GM19240 (cell line): Measurements from ENCODE around the gene KRT12.

Experiments
- DNase-seq: peaks from one replicate; pipeline ENCODE4 v3.0.0; 2011; ENCODE audit warnings: low spot score; ENCODE audit not compliant: insufficient read length

KRT12 gene

GRCh38 chr17:40866838-40867237, at the start of gene KRT12:
TSS of gene KRT12 (minus strand) at chr17:40867223. CDS start at chr17:40867186, 37 bp downstream.
- DNase-seq: no peak

DNA sequence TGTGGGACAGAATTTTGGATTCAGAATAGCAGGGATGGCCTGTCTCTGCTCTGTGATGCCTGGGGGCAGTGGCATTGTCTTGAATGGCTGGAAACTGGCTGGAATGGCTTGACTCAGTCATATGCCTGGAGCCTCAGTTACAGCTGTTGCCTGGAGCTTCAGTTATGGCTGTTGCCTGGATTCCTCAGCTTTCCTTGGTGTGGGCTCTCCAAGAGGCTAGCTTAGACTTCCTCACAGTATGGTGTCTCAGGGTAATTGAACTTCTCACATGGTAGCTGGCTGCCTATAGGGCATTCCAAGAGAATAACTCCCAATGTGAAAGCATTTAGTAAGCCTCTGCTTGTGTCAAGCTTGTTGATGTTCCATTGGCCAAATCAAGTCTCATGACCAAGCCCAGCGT, 49.3 kb upstream of the KRT12 start:
- DNase-seq: no peak

DNA sequence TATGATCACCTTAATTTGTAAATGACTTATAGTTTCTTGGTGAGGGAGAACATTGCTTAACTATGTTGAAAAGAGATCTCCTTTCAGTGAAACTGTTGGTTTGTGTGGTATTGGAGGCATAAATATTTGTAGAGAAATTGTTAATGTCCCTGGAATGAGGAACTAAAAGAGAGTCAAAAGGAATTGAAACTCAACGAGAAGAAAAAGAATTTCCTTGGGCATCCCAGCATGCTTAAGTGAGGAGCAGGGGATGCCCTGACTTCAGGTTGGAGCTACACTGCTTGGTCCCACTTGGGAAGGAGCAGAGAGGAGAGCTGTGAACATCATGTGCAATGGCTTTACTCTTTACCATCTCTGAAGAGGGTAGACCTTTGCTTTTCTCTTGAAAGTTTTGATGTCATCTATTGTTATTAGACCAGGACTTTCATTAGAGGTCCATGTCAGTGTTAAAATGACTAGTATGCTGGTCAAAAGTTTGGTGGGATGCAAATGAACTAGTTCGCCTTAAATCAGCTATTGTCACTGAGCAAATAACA, 48.8 kb upstream of the KRT12 start:
- DNase-seq: no peak

GRCh38 chr17:40915199-40915661, 48.2 kb upstream of the KRT12 start:
- DNase-seq: no peak

- DNase-seq: no peak
These were observed 47.2 kb upstream of the KRT12 start for GRCh38 chr17:40914075-40914855.

GRCh38 chr17:40912486-40913210, 45.6 kb upstream of the KRT12 start:
- no peak for DNase-seq

DNA sequence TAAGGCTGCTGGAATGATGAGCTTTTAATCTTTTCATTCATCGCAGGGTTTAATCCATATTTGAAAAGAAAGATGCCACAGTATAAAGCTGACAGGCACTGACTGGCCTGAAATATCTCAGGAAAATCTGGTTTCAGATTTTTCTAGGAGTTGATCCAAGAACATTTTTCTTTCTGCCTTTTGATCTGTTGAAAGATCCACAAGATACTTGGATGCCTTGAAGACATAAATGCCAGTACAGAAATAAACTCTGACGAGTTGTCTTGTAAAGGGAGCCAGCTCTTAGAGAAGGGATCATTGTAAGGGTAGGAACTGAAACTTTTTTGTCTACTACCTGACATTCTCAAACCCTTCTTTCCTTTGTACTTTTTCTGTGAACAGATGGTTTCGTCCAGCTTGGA, 43.4 kb upstream of the KRT12 start:
- no peak for DNase-seq

DNA sequence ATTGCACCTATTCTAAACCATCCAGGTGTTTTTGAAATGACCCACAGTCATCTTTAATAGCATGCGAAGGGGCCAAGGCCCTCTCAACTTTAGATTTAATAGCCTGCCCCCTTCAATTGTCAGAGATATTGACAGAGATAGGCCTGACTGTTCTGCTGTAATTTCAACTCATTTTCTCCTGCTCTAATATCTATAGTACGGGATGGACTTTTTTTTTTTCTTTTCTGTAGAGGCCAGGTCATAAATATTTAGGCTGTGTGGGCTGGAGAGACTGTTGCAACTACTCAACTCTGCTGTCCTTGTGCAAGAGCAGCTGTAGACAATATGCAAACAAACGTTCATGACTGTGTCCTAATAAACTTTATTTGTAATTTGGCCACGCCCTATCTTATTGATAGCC, 42.7 kb upstream of the KRT12 start:
- DNase-seq: no peak

DNA sequence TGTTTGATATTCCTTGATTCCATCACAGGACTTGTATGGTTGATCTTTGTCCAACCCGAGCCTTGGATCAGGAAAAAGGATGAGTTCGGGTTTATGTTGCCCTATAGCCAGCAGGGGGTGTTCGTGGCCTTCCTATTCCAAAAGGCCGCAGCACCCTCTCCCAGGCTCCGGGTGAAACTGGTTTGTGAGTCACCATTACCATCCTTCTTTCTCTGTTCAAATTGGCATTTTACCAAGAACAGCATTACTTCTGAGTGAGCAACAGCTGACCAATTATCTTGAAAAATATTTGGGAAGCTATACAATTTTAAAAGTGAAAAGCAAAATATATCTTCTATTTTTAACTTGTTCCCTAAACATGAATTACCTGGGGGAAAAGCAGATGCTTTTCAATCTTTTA, 42.3 kb upstream of the KRT12 start:
- peak; percentile 26 for DNase-seq

DNA sequence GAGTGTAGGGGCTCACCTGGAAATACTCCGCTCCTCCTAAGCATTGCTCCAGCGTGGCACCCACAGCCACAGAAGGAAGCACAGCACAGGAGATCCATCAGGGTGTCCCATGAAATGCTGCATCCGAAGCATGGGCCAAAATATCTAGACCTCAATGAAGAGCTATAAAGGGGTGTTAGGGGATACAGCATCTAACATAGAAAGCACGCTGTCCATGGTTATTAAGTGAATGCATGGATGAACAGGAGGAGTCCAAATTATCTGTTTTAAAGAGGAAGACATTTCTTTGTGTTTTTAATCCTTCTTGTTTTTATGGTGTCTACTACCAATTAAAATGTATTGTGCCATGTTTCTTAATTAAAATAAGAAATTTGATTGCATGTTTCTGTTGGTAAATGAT, 39.6 kb upstream of the KRT12 start:
- DNase-seq: no peak

DNA sequence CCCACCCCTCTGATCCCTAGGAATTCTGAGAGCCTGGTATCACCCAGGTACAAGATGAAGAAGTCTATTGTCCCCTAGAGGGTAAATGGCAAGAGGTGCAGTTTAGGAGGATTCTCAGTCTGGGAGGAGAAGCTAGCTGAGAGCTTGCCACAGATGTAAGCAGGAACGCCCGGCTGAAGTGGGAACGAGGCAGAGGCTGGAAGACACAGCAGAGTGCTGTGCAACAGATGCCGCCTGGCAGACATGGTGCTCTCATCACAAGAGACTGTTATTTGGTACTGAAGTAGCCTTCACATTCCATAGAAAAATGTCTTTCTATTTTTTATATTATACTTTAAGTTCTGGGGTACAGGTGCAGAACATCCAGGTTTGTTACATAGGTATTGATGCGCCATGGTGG, 38.3 kb upstream of the KRT12 start:
- DNase-seq: no peak

DNA sequence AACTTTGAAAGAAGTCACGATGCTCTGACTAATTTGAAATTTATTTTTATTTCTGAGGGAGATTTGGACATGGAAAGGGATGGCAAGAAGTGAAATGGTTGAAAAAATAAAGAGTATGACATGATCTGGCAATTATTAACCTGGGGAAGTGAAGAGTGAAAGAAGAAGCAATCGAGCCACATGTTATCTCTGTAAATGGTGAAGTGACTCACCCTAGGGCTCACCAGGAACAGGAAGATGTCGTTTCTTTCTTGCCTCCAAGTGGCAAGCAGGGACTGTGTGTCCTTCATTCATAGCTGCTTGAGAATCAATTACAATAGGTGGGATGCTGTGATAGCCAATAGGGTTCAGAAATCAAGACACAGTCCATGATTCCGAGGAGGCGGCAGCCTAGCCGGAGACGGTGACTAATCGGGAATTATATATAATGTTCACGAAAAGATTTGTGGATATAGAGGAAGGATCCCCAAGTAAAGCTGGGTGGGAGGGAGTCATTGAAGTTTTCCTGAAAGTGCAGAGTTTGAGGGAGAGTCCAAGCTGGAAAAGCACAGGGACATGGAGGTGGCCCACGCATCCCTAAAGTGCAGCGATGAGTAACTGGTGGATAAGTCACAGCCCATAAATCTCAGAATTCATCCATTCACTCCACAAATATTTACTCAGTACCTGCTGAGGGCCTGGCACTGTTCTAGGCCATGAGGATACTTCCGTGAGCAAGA, 36.3 kb upstream of the KRT12 start:
- no peak for DNase-seq

GRCh38 chr17:40902498-40902897, 35.5 kb upstream of the KRT12 start:
- DNase-seq: no peak

GRCh38 chr17:40901981-40902474, 35.0 kb upstream of the KRT12 start:
- no peak for DNase-seq

- no peak for DNase-seq
These were observed 33.9 kb upstream of the KRT12 start for GRCh38 chr17:40900809-40901356.

- no peak for DNase-seq
These were observed 30.0 kb upstream of the KRT12 start for GRCh38 chr17:40896916-40897455.

GRCh38 chr17:40895106-40895730, 28.2 kb upstream of the KRT12 start:
- DNase-seq: no peak

GRCh38 chr17:40888196-40888720, 21.2 kb upstream of the KRT12 start:
- DNase-seq: no peak

GRCh38 chr17:40886090-40886489, 19.1 kb upstream of the KRT12 start:
- no peak for DNase-seq
